Cerebellar cortex (tissue), 1 donor: ENCODE measurements around the gene PDCL2.
A peak's percentile ranks its signal among the peaks of the same experiment; 100 is the strongest.
"Not testable (repeated sequence)": the region's sequence is repeated elsewhere in the genome, so short reads cannot be mapped to it uniquely, and the experiment has no call there.

Source experiments
- DNase-seq: peaks from one replicate; pipeline ENCODE4 v3.0.0-alpha.2; 2015; ENCODE audit warnings: low spot score

Gene PDCL2

DNA sequence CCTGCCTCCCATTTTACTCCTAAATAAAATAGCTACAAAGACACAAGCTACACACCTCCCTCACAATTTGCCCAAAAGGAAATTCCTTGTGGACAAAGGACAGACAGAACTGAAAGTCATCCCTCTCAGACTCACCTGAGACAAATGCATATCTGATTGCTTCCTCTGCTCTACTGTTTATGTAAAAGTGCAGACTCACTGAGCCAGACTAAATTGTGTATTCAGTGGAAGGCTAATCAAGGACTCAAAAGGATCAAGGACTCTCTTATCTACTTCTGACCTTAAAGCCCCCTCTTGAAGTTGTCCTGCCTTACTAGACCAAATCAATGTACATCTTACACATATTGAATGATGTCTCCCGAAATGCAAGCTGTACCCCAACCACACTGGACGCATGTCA lies 3.9 kb downstream of the PDCL2 start:
- no peak for DNase-seq

- DNase-seq = not testable (repeated sequence)
Measured at GRCh38 chr4:55582773-55583172, 9.3 kb downstream of the PDCL2 start.

DNA sequence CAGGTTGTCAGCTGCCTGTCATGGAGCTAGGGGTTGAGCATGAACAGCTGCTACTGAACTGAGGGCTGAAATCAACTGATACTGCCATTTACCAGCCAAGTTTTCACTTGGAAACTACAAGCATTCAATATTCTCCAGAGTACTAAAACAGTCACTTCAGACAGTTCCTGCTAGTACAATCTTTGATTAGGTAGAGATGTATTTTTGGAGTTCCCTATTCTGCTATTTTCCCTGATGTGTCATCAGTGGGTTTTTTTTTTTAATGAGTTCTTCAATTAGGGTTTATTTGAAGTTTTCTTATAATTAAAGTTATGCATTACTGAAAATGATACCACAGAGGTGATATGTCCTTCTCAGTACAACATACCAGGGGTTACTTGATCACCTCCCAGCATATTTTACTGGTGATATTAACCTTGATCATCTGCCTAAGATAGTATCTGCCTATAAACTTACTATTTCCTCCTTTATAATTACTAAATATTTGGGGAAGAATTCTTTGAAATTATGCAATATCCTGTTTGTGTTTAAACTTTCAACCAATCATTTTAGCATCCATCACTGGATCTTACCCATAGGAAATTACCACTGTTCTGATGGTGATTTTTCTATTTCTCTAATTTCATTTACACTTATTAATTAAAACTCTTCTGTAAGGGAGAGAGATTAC lies 13.6 kb downstream of the PDCL2 start:
- DNase-seq = no peak

GRCh38 chr4:55575513-55575912 lies 16.5 kb downstream of the PDCL2 start:
- no peak for DNase-seq

DNA sequence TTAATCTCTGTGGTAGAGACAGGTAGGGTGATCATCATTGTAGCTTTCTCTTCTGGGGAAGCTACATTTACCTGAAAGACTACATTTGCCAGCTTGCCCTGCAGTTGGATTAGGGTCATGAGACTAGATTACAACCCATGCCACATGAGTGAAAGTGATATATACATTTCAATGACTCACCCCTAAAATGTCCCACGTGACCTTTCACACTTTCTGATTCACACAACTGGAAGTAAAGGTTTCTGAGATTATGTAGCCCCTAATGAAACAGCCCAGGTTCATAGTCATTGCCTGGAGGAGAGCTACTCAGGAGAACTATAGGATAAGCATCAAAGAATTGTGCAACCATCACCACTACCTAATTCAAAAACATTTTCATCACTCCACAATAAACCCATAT lies 17.8 kb downstream of the PDCL2 start:
- no peak for DNase-seq

GRCh38 chr4:55571806-55572205 lies 20.2 kb downstream of the PDCL2 start:
- no peak for DNase-seq

GRCh38 chr4:55568905-55569504 lies 23.0 kb downstream of the PDCL2 start:
- DNase-seq = no peak

DNA sequence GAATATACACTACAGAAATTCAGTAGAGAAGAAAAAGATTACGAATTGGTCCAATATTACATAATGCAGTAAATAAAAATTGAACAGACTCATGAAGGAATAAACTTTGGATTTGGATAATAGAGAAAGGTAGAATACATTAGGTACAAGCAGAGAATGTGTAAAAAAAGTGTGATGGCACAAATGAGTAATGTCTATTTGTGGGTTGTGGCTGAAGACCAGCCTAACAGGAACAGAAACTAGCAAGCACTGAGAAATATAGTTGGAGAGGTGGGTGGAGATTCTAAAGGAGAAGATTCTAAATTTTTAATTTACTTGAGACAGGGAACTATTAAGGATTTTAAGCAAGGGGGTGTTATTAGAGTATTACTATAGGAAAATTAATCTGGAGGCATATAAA lies 30.2 kb downstream of the PDCL2 start:
- DNase-seq = no peak

GRCh38 chr4:55560096-55560495 lies 31.9 kb downstream of the PDCL2 start:
- DNase-seq = no peak

DNA sequence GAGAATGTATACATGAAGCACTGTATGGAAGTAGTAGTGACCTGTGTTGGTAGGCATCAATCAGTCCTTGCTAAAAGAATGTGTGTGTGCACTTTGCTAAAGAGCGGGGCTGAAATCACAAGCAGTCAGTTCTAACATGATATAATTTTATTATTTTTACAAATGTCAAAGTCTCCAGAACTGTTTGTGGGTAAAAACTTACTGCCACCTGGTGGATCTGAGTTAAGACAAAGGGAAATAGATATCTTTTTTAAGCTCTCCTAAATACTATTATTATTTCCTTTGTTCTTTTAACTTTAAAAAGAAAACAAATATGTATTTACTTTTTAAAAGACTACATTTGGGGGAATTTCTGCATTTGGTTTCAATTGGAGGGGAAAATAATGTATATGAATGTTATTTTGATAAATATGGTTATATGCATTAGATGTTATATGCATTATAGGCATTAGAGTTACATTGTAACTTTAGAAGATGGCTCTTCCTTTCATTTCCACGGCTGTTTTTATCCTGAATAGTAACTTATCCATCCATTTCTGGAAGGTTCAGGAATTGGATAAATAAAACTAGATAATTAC lies 37.5 kb downstream of the PDCL2 start:
- peak; percentile 32 for DNase-seq

- no peak for DNase-seq
Measured at GRCh38 chr4:55553441-55554201, 38.4 kb downstream of the PDCL2 start.

DNA sequence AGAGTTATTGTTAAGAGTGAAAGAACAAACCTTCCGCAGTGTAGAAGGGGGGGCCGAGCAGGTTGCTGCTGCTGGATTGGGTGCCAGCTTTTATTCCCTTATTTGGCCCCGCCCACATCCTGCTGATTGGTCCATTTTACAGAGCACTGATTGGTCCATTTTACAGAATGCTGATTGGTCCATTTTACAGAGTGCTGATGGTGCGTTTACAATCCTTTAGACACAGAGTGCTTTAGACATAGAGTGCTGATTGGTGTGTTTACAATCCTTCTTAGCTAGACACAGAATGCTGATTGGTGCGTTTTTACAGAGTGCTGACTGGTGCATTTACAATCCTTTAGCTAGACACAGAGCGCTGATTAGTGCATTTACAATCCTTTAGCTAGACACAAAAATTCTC lies 40.1 kb downstream of the PDCL2 start:
- DNase-seq = not testable (repeated sequence)

GRCh38 chr4:55549888-55550287 lies 42.2 kb downstream of the PDCL2 start:
- no peak for DNase-seq

GRCh38 chr4:55547918-55548317 lies 44.1 kb downstream of the PDCL2 start:
- DNase-seq = no peak

- DNase-seq = no peak
Measured at GRCh38 chr4:55547466-55547770, 44.6 kb downstream of the PDCL2 start.

DNA sequence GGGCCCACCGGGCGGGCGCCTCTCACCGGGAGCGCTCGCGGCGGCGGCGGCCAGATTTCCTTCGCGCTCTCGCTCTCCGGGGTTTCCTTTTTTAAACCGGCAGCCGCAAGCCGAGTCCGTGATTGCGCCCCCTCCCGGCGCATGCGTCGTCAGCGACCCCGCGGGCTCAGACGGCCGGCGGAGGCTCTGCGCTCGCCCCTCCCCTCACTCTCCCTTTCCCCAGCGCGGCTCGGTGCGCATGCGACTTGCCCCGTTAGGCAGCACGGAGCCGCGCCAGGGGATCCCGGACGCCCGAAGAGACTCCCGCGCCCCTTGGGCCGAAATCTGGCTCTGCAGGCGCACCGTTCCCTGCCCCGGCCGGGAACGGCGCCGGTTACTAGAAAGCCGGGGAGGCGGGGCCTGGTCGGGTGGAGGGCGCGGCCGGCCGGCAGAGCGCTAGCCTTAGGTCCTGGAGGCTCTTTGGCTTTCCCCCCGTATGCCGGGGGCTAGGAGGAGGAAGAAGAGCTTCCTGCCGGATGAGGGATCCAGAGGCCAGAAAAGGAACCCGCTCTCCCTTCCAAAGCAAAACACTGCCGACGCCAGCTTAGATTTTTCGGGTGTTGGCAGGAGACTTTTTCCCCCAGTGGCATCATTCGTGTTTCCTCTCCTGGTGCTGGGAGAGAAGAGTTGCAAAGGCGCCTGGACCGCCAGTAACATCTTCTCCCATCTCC lies 45.1 kb downstream of the PDCL2 start, which contains the start of gene CLOCK:
CLOCK (minus strand) TSS at position 154 of the 710 bp plus-strand sequence. CDS start 64,124 bp downstream, outside the sequence.
- DNase-seq = peak; percentile 81

DNA sequence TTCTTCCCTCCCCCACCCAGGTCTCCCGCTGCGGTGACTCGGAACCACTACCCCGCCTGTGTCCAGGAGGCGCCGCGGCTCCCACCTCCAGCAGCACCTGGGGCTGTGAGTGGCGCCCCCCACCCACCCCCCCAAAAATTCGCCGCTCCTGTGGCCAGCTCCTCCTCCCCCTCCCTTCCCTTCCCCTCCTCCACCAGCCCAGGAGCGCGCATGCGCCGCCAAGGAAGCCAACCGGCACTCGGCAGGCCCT lies 45.6 kb downstream of the PDCL2 start:
- DNase-seq = no peak

- peak; percentile 78 for DNase-seq
Measured at GRCh38 chr4:55545641-55546505, 46.2 kb downstream of the PDCL2 start.

GRCh38 chr4:55545151-55545550 lies 46.9 kb downstream of the PDCL2 start:
- peak; percentile 22 for DNase-seq

GRCh38 chr4:55543858-55544257 lies 48.2 kb downstream of the PDCL2 start:
- no peak for DNase-seq

- DNase-seq = no peak
Measured at GRCh38 chr4:55540271-55540670, 51.8 kb downstream of the PDCL2 start.

DNA sequence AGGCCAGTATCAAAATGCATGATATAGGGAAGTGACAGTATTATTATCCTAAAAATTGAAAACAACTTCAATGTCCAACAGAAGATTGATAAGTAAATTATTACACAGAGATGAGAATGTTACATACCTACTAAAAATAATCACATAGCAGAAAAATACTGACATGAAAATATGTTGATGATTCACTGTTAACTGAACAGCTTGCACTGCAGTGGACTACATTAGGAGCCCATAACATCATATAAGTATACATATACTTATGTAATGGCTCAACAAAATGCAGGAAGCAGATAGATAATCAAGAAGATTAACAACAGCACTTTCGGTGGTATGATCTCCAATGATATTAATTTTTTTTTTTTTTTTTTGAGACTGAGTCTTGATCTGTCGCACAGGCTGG lies 52.4 kb downstream of the PDCL2 start:
- DNase-seq = no peak
